ENCODE measurements around the gene POP4.
"Not testable (repeated sequence)": the region's sequence is repeated elsewhere in the genome, so short reads cannot be mapped to it uniquely, and the experiment has no call there.

POP4 gene

DNA sequence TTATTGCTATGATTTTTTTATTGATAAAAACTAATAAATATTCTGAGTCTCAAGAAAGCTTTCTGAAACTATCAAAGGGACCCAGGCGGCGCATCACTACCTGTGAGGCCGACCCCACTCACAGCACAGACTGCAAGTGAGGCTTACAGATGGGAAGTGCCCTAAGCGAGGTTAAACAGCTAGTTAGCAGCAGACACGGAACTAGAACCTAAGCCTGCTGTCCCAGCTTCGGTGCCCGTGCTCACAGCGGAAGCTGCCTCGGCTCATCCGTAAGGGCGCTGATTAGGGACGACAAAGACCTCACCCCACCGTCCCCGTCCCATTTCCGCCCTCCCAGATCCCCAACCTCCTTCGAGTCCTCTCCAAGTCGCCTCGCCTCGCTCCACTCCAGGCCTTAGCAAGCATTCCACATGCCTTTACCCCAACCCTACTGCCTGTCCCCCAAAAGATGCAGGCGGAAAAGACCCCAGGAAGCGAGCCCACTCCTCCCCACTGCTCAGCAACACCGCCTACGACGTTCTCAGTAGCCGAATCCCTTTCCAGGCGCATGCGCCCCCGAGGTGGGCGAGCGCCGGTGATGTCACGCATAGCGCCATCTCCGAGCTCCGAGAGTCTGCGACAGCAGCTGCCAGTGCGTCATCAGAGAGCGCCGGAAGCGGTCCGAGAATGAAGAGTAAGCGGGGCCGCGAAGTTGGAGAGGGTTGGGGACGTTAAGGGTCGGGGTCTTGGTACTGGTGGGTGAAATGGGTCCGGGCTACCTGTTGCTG is at the start of gene POP4:
POP4 (plus strand) TSS at position 631 of the 767 bp plus-strand sequence; CDS start at position 667, 36 bp downstream.
- DNase-seq = peak; percentile 96 to 98

DNA sequence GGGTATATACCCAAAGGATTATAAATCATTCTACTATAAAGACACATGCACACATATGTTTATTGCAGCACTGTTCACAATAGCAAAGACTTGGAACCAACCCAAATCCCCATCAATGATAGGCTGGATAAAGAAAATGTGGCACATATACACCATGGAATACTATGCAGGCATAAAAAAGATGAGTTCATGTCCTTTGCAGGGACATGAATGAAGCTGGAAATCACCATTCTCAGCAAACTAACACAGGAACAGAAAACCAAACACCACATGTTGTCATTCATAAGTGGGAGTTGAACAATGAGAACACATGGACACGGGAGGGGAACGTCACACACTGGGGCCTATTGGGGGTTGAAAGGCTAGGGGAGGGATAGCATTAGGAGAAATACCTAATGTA is 47.0 kb upstream of the POP4 start:
- not testable (repeated sequence) for DNase-seq

DNA sequence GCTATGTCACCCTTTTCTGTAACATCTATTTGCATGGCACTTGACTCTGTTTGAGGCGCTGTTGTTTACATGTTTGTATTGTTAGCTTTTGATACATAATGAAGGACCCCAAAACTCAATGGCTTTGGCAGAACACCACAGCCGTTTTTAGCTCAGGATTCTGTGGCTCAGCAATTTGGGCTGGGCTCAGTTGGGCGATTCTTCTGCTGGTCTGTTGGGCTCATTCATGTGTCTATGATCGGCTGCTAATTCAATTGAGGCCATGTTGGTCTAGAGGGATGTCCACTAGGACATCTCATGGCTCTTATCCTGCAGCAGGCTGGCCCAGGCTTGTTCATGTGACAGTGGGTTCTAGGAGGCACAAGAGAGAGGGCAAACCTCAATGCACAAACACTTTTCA is 46.3 kb upstream of the POP4 start:
- DNase-seq = no peak

GRCh38 chr19:29560313-29561075 is 45.6 kb upstream of the POP4 start:
- no peak for DNase-seq

DNA sequence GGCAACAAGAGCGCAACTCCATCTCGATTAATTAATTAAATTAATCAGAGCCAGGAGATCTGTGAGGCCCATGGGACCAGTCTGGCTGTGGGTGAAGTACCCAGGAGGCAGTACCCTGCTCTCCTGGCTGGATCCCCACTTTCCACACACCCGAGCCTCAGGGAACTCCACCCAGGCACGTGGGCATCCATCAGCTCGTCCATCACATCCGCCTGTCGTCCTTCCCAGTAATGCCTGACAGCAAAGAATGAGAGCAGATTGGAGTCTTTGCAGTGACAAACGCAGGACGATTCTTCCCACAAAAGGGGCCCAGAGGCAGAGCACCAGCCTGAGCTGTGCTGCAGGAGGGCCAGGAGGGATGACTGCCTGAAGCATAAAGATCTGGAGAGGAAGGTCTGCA is 44.5 kb upstream of the POP4 start:
- DNase-seq = no peak

- DNase-seq = no peak
Measured at GRCh38 chr19:29562299-29563297, 43.5 kb upstream of the POP4 start.

DNA sequence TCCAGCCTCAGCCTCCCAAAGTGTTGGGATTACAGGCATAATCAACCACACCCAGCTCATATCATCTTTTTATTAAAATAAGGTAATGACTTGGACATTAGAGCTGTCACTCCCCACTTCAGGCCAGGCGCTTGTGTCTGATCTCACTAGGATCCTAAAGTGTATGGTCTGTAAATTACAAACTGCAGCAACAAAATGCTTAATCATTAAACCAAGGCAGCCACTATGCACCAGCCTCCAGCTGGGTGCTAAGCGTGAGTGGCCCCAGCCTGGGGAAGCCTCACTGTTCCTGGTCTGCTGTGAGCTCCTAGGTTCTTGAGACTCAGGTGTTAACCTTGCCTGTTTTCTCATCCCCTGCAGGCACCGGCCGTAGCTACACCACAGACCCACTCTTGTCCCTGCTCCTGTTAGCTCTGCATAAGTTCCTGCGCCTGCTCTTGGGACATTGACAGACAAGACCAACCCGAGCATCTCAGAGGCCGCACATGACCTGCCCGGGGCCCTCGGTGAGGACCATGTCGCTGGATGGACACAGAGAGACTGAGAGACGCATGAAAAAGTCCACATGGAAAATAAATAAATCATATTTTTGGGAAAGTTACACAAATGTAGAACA is 42.5 kb upstream of the POP4 start:
- no peak for DNase-seq

DNA sequence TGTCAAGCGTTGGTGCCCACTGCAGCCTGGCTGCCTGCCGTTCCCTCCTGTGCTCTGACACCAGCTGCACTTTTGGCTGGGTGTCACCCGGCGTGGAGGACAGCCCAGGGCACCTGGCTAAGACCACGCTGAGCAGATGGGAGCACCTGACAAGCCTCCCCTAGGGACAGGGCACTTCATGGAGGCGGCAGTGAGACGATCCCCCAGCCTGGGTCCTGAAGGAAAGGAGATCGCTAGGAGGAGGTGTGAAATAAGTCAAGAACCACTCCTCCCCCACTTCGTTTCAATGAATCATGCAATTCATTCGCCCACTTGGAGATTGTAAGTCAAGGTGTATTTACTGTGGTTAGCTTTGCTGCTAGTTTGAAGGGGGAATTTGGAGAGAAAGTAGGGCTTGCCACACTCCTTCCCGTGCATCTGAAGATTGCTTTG is 41.5 kb upstream of the POP4 start:
- DNase-seq = no peak

DNA sequence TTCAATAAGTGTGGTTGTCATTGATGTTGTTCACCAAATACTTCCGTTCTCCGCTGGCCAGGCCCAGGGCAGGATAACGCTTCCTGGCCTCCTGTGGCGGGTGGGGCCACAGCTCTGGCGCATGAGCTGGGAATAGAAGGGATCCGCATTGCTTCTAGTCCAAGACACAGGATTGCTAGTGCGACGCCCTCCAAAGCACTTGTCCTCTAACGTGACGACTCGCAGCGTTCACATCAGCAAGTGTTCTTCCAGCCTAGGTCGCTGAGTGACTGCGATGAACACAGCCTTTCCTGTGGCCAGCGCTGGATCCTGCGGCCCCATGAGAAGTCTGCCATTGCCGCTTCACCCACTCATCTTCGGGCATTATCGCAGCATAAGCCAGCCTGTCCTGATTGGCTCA is 40.9 kb upstream of the POP4 start:
- no peak for DNase-seq

- DNase-seq = no peak
Measured at GRCh38 chr19:29566496-29567054, 39.5 kb upstream of the POP4 start.

DNA sequence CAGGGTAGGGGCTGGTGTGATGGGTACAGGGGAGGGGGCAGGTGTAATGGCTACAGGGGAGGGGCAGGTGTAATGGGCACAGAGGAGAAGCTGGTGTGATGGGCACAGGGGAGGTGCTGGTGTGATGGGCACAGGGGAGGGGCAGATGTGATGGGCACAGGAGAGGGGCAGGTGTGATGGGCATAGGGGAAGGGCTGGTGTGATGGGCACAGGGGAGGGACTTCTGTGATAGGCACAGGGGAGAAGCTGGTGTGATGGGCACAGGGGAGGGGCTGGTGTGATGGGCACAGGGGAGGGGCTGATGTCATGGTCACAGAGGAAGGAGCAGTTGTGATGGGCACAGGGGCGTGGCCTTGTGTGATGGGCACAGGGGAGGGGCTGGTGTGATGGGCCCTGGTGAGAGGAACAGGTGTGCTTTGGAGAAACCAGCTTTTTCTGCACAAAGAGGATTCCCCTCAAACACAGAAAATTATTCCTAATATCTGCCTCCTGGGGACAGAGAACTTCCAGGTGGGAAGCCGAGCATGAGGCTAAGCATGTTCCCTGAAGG is 38.6 kb upstream of the POP4 start:
- no peak for DNase-seq

DNA sequence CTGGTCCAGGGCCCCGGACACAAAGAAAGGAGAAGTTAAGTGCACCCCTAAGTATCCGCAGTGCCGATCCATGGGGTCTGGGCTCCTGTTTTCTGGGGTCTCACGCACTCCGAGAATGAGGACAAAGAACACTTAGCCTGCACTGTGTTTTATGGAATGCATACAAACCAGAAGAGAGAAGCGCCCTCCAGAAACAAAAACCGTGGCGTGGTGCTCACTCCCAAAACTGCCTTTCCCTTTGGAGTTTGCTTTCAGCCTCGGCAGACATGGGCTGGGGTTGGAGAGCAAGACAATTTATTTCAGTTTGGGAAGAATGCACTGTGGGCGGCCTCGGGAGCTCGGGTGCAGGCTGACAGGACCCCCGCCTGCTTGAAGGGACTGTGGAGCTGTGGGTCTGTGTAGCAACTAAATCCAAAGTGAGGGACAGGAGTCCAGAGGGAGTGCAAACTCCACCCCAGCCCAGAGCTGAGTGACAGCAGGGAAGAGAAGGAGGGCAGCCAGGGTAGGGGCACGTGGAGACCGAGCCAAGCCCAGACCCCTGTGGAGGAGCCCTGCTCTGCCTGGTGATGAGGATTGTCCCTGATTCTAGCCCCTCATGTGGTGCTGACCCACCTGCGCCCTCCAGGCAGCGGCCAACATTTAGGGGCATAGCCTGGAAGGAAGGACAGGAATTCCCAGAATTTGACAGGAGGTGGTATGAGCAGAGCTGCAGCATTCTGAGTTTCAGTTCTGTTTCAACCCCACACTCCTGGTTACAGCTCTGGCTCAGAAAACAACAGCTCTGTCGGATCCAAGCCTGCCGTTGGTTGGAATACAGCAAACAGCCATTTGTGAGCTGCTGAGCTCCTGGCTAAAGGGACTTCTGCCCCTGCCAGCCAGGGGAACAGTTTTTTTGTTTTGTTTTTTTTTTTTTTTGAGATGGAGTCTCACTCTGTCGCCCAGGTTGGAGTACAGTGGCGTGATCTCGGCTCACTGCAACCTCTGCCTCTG is 37.8 kb upstream of the POP4 start:
- no peak for DNase-seq

GRCh38 chr19:29569038-29569911 is 36.8 kb upstream of the POP4 start:
- no peak for DNase-seq

GRCh38 chr19:29571181-29571580 is 34.9 kb upstream of the POP4 start:
- no peak for DNase-seq

DNA sequence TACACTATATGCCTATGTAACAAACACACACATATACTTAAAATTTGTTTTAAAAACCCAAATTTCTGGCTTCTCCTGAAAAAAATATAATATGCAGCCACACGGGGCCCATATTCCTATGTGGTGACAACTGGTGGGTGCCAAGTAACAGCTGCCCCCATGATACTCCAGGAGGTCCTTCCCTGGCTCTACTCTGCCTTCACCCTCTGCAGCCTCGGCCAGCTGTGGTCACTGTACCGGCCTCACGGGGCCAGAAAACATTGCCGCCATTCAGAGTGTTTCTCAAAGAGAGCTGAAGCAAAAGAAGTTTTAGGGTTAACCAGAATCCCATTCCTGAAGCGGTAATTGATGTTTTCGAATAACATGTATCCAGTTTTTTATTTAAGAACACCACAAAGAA is 32.6 kb upstream of the POP4 start:
- DNase-seq = no peak

DNA sequence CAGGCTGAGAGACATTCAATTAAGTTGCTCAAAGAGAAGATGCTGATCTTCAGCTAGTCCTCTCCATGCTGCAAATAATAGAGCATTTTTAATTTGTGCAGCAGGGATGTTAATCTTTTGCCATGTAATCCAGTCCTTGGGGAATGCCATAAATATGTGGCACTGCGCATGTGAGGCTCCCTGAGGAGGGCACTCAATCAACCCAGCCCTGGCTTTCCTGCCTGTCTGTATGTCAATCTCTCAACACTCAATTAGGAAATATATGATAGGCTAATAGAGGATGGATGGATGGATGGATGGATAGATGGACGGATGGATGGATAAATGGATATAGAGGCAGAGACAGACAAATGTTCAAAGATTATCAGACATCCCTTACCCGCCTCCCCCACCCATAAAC is 31.6 kb upstream of the POP4 start:
- DNase-seq = no peak

GRCh38 chr19:29576046-29576606 is 30.0 kb upstream of the POP4 start:
- no peak for DNase-seq

GRCh38 chr19:29576761-29577648 is 29.1 kb upstream of the POP4 start:
- no peak for DNase-seq
